HG03135 (cell line): ENCODE data around the gene DNHD1.
A peak's percentile ranks its signal among the peaks of the same experiment; 100 is the strongest.

Experiments
- ATAC-seq: cut with Tn5 transposase; IDR thresholded peaks from one replicate; pipeline ENCODE4 v1.9.1; 2021; ENCODE audit warnings: mild to moderate bottlenecking, moderate library complexity; ENCODE audit not compliant: unreplicated experiment

Gene DNHD1

GRCh38 chr11:6586434-6587359 lies 89.6 kb downstream of the DNHD1 start:
- ATAC-seq, result no peak

- ATAC-seq, result no peak
These were observed 90.4 kb downstream of the DNHD1 start for GRCh38 chr11:6587360-6587953.

- ATAC-seq, result no peak
These were observed 90.9 kb downstream of the DNHD1 start for GRCh38 chr11:6588018-6588417.

- ATAC-seq, result no peak
These were observed 97.2 kb downstream of the DNHD1 start for GRCh38 chr11:6594142-6594768.

GRCh38 chr11:6596239-6596877 lies 99.3 kb downstream of the DNHD1 start:
- no peak for ATAC-seq

- ATAC-seq, result no peak
These were observed 101.5 kb downstream of the DNHD1 start for GRCh38 chr11:6598555-6598954.

- ATAC-seq, result no peak
These were observed 102.4 kb downstream of the DNHD1 start for GRCh38 chr11:6599449-6599848.

GRCh38 chr11:6599881-6600390 lies 102.9 kb downstream of the DNHD1 start:
- no peak for ATAC-seq

- ATAC-seq, result no peak
These were observed 104.0 kb downstream of the DNHD1 start for GRCh38 chr11:6601041-6601461.

GRCh38 chr11:6602096-6602940 lies 105.2 kb downstream of the DNHD1 start:
- ATAC-seq, result no peak

- ATAC-seq, result peak; percentile 72
These were observed 106.4 kb downstream of the DNHD1 start, which contains the start of the genes ILK and RRP8 for GRCh38 chr11:6603287-6604080. TSS of gene ILK (plus strand) at chr11:6603774. CDS start at chr11:6604272, 498 bp downstream. TSS of gene RRP8 (minus strand) at chr11:6603616. CDS start at chr11:6603502, 114 bp downstream.

- ATAC-seq, result peak; percentile 36
These were observed 107.1 kb downstream of the DNHD1 start for GRCh38 chr11:6604081-6604626.

- no peak for ATAC-seq
These were observed 107.7 kb downstream of the DNHD1 start for GRCh38 chr11:6604790-6605189.

GRCh38 chr11:6606471-6607189 lies 109.5 kb downstream of the DNHD1 start:
- ATAC-seq, result peak; percentile 37

- no peak for ATAC-seq
These were observed 110.2 kb downstream of the DNHD1 start for GRCh38 chr11:6607190-6607795.

- ATAC-seq, result no peak
These were observed 110.9 kb downstream of the DNHD1 start for GRCh38 chr11:6608011-6608410.

- ATAC-seq, result no peak
These were observed 111.8 kb downstream of the DNHD1 start for GRCh38 chr11:6608726-6609501.
